Esophagus mucosa (tissue), 1 donor: ENCODE data around the gene SZRD1. TPM values are rescaled to one million over a fixed set of nuclear protein-coding genes. Genes with fewer than 3 reads are reported as not detected.

Experiments
- ATAC-seq: fragments of 200-7000 bp; cut with Tn5 transposase; one replicate; pipeline ENCODE4 v1.9.1; 2020
- total RNA-seq: library from RNA; stranded (reverse); gene quantifications from one replicate; pipeline ENCODE4 v1.2.4, GENCODE V29; 2023
- donor health status: DM: yes; HTN: yes; CAD: no.

Gene SZRD1
- total RNA-seq, 1 donor from 2014 or later: 89.9 TPM

- ATAC-seq: no peak
Measured at GRCh38 chr1:16367968-16368890, 1.2 kb downstream of the SZRD1 start.

- ATAC-seq: no peak
Measured at GRCh38 chr1:16369821-16370220, 2.8 kb downstream of the SZRD1 start.

- ATAC-seq: no peak
Measured at GRCh38 chr1:16371725-16372124, 4.7 kb downstream of the SZRD1 start.

DNA sequence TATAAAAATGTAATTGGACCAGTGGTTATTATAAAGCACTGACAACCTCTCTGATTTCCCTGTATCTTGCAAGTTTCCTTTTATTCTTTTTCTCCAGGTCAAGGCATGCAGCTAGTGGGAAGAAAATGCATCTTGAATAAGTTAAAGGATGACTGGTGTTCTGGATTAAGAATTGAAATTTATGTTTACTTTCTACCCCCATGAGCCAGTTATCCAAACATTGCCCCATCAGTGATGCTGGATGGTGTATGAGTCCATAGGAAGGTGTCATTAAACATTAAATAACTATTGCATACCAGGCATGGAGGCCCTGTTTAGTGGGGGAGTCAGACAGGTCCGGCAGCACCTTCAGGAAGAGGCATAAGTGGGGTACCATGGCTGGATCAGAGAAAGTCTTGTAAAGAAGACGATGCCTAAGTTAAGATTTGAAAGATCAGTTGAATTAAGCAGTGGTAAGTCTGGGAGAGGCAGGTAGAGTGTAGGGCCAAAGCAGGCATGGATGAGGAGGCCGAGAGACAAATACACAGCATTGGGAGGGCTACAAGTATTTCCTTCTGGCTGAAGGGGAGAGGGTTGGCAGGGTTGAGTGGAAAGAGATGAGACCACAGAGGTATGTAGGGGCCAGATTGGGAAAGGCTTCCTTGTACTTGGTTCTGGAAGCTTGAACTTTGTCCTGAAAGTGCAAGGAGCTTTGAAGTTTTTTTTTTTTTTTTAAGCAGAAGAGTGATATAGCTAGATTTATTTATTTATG, 5.7 kb downstream of the SZRD1 start:
- no peak for ATAC-seq

DNA sequence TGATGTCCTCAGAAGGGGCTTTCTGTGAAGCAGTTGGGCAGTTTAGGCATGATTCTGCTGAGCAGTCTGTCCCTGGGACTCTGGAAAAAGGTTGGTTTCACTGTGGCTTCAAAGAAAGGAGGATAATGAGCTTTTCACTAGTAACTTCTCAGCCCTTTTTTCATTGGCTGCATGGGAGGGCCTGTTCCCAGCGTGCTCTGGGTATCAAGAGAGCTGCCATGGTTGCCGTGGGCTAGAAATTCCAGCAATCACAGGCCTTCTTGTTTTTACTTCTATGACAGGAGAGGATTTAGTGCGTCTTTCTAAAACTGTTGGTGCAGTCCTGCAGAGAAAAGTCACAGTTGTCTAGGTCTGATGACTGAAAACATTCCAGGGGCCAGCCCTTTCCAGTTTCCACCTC, 7.2 kb downstream of the SZRD1 start:
- ATAC-seq: no peak

GRCh38 chr1:16375521-16376340, 8.7 kb downstream of the SZRD1 start:
- ATAC-seq: no peak

- ATAC-seq: no peak
Measured at GRCh38 chr1:16376971-16377370, 9.9 kb downstream of the SZRD1 start.

- no peak for ATAC-seq
Measured at GRCh38 chr1:16378443-16378842, 11.4 kb downstream of the SZRD1 start.

DNA sequence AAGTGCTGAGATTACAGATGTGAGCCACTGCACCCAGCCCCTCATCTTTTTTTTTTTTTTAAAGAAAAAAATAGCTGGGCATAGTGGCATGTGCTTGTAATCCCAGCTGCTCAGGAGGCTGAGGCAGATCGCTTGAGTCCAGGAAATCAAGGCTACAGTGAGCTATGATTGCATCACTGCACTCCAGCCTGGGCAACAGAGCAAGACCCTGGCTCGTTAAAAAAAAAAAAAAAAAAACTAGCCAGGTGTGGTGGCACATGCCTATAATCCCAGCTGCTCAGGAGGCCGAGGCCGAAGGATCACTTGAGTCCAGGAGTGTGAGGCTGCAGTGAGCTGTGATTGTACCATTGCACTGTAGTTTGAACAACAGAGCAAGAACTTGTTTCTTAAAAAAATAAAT, 13.8 kb downstream of the SZRD1 start:
- no peak for ATAC-seq

GRCh38 chr1:16383888-16384287, 16.8 kb downstream of the SZRD1 start:
- no peak for ATAC-seq

DNA sequence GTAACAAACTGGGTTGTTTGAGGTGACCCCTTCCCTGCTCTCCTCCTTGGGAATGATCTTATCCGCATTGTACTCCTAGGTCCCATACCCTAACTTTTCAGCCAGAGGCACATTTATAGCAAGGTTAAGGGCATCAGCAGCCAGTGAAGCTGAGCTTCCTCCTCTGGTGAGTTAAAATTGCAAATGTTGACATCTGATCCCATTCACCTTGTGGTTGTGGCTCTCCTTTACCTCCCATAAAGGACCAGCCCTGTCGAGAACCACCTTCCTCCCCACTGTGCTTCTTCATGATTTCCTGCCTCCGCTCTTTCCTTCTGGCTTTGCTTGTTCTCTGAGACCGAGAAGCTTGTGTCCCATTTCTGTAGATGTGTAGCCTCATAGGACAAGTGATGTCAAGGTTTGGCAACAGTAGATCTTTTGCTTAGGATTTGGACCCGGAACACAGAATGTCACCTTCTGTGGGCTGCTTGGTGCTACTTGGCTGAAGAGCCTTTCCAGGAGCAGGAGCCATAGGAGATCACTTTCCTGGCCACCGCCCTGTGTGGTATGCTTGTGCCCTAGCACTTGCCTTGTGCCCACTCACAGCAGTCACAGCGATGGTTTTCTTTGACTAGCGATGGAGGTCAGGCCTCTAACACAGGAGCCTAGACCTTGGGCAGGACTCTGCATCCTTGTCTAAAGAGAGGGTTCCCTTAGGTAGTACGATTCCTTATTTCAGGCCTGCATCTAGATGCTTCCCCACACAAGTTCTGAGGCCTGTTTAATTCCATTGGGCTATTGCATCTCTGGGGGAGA, 18.8 kb downstream of the SZRD1 start:
- peak; percentile 16 for ATAC-seq

GRCh38 chr1:16386454-16387113, 19.5 kb downstream of the SZRD1 start:
- ATAC-seq: peak; percentile 60

DNA sequence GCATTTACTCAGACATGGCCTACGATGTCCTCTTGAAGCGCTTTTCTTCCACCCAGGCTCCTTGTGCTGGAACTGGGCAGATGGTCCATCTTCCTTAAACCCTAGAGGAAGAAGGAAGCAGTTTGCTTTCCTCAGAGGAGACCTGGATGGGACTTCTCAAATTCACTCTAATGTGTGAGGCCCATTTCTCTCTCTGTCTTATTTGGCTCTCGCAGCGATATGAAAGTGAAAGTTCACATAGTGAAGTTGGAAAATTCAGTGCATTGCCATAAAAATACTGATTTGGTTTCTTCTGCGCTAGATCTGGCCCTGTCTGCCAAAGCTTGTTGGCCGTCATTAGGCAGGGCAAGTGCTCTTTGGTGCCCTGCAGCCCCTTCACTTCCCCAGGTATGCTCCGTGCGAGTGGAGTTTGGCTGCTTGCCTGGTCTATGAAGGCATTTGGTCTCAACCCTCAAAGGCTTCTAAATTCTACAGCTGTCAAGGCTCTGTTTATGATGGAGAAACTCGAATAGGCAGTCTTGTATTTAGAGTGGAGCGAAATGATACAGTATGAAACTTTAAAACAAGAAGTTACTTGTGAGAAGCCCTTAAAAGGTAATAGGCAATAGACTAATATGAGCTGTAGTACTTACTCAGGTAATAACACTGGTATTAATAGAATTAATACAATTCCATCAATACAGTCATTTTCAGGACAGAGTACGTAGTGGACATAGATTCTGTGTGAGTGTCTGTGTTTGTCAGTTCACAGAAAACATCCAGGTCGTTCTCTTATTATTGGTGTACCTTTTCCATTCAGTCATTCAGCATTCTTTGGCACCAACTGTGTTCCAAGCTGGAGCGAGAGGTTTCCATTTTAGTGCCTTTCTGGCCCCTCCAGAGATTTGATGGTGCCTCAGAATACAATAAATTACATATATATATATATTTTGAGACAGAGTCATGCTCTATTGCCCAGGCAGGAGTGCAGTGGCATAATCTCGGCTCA, 20.5 kb downstream of the SZRD1 start:
- ATAC-seq: no peak

GRCh38 chr1:16391411-16391810, 24.4 kb downstream of the SZRD1 start:
- ATAC-seq: no peak

DNA sequence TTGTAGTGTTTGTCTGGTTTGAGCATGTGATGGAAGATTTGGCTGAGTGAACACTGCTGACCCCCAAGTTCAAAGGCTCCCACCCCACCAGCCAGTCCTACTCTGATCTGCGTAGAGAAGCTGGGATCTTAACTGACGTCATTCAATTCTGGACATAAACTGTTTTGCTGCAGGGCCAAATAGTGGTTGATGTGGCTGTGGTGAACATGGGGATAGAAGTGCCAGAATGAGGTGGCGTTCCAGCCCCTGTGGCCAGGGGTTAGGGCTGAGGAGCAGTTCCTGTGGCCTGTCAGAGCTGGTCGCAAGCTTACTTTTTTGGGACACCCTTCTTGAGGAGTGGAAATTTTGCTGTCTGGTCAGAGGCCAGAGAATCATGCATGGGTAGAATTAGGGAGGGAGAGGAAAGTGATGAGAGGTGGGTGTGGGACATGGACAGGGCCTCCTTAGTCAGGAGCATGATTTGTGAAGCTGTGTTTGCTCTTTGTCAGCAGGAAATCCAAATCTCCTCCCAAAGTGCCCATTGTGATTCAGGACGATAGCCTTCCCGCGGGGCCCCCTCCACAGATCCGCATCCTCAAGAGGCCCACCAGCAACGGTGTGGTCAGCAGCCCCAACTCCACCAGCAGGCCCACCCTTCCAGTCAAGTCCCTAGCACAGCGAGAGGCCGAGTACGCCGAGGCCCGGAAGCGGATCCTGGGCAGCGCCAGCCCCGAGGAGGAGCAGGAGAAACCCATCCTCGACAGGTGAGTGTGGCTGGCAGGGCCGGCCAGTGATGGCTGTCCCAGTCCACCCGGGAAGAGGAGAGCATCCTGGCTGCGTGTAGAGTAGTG, 25.9 kb downstream of the SZRD1 start:
- ATAC-seq: no peak

DNA sequence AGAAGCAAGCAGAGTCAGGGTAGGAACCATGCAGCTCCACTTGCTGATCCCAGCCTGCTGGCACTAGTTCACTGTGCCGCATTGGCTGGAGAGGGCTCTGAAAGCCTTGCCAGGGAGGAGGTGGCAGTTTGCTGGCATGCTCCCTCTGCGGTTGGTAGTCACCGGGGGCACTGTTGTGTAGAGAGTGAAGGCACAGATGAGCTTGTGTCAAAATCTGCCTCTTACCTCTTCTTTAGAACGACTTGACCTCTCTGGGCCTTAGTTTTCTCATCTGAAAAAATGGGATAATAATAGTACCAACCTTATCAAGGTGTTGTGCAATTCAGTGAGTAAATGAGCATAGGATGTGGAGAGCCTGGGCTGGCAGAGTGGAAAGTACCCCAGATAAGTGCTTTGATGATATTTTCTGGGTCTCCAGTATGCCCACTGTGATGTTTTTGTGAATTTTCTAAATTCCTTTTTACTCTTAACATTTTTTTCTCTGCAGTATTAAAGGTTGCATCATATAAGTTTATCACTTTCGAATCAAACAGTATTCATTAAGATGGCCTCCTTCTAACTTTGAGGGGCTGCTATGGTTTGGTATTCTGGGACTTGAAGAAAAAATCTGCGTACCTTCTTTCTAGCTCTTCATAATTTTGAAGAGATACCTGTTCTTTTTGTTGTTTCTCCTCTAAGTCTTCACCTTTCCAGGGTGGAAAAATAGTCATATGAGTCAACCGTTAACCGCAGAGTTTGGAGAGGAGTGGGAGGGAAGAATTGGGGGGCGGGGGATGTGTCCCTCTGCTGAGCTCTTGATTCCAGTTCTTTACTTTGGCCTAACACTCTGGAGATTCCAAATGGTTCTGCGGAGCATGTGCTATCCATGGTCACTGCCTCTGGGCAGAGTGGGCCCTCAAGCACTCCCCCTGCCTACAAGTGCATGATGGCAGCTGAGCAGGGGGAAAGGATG, 26.8 kb downstream of the SZRD1 start:
- no peak for ATAC-seq

DNA sequence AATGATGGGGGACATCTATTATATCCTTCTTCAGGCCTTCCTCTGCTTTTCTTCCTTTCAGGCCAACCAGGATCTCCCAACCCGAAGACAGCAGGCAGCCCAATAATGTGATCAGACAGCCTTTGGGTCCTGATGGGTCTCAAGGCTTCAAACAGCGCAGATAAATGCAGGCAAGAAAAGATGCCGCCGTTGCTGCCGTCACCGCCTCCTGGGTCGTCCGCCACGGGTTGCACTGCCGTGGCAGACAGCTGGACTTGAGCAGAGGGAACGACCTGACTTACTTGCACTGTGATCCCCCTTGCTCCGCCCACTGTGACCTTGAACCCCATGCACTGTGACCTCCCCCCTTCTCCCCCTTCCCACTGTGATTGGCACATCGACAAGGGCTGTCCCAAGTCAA, 27.9 kb downstream of the SZRD1 start:
- no peak for ATAC-seq

- ATAC-seq: peak; percentile 97
Measured at GRCh38 chr1:16396591-16396990, 29.5 kb downstream of the SZRD1 start.
